ENCODE results near the gene GNB1L. TPM values are rescaled to one million over a fixed set of nuclear protein-coding genes. Genes with fewer than 3 reads are reported as not detected.

Gene GNB1L
- total and polyA plus RNA-seq, 7 experiments from 2014 or later, result 4.2 to 20.8 (median 10.6) TPM

- Mint-ChIP-seq H3K9me3 (peaks cover 0 to 1% (median 0%) of the 10 kb centered on the region in 11 donors), H3K4me1 (peaks cover 0 to 14% (median 9%) of the 10 kb centered on the region in 7 donors), H3K4me3 (no peak overlapping the region), H3K36me3 (peaks cover 2 to 16% (median 4%) of the 10 kb centered on the region in 5 donors), H3K27ac (no peak overlapping the region), H3K27me3 (no peaks in the 10 kb centered on the region)
- Histone ChIP-seq H3K4me1 (ENCODE audit: control insufficient read depth in 2 of 2, insufficient read depth in 2 of 2, low read length in 2 of 2) (no peaks in the 10 kb centered on the region), H3K27me3 (ENCODE audit: control insufficient read depth in 2 of 2, insufficient read depth in 2 of 2, low read length in 2 of 2) (no peaks in the 10 kb centered on the region), H3K27ac (ENCODE audit: low read depth, low read length) (no peak overlapping the region), H3K4me3 (ENCODE audit: low read length) (no peak overlapping the region), H3K36me3 (ENCODE audit: control insufficient read depth in 2 of 3, insufficient read depth in 3 of 3, low read length in 3 of 3) (peaks cover 0 to 10% (median 0%) of the 10 kb centered on the region in 3 experiments), H3K9me3 (ENCODE audit: control insufficient read depth in 2 of 3, low read length in 3 of 3) (no peaks in the 10 kb centered on the region)
- peak in 2 of 9 donors; percentile 4 to 15 for DNase-seq
- ChIA-PET POLR2A (no interaction called here), CTCF (no interaction called here)
- intact Hi-C loops (cut with micrococcal nuclease), result no loop called here
- ATAC-seq, result no peak
Measured at GRCh38 chr22:19824926-19825339, 29.7 kb downstream of the GNB1L start.

GRCh38 chr22:19824212-19824925 is 30.3 kb downstream of the GNB1L start:
- Mint-ChIP-seq H3K4me3 (no peak overlapping the region), H3K36me3 (peaks cover 2 to 16% (median 4%) of the 10 kb centered on the region in 5 donors), H3K27me3 (no peaks in the 10 kb centered on the region), H3K27ac (no peak overlapping the region), H3K9me3 (peaks cover 0 to 1% (median 0%) of the 10 kb centered on the region in 11 donors), H3K4me1 (peaks cover 0 to 14% (median 9%) of the 10 kb centered on the region in 7 donors)
- intact Hi-C loops (cut with micrococcal nuclease), result no loop called here
- ATAC-seq (no peak), DNase-seq (peak in 1 of 9 donors; percentile 17)
- Histone ChIP-seq H3K9me3 (ENCODE audit: control insufficient read depth in 2 of 3, low read length in 3 of 3) (no peaks in the 10 kb centered on the region), H3K4me1 (ENCODE audit: control insufficient read depth in 2 of 2, insufficient read depth in 2 of 2, low read length in 2 of 2) (no peaks in the 10 kb centered on the region), H3K4me3 (ENCODE audit: low read length) (no peak overlapping the region), H3K27ac (ENCODE audit: low read depth, low read length) (no peak overlapping the region), H3K27me3 (ENCODE audit: control insufficient read depth in 2 of 2, insufficient read depth in 2 of 2, low read length in 2 of 2) (no peaks in the 10 kb centered on the region), H3K36me3 (ENCODE audit: control insufficient read depth in 2 of 3, insufficient read depth in 3 of 3, low read length in 3 of 3) (peaks cover 0 to 15% (median 0%) of the 10 kb centered on the region in 3 experiments)
- POLR2A ChIA-PET, result no interaction called here
- CTCF ChIA-PET, result no interaction called here

GRCh38 chr22:19823902-19824211 is 30.8 kb downstream of the GNB1L start:
- peak in 1 of 9 donors; percentile 2 for DNase-seq
- POLR2A ChIA-PET, result no interaction called here

GRCh38 chr22:19823191-19823901 is 31.3 kb downstream of the GNB1L start:
- no peaks in the 10 kb centered on the region for H3K4me1 ChIP-seq (ENCODE audit: control insufficient read depth in 2 of 2, insufficient read depth in 2 of 2, low read length in 2 of 2)
- H3K9me3 ChIP-seq (ENCODE audit: control insufficient read depth in 2 of 3, low read length in 3 of 3), result no peaks in the 10 kb centered on the region
- peaks cover 0 to 1% (median 0%) of the 10 kb centered on the region in 11 donors for H3K9me3 Mint-ChIP-seq
- no peak for ATAC-seq
- H3K27me3 ChIP-seq (ENCODE audit: control insufficient read depth in 2 of 2, insufficient read depth in 2 of 2, low read length in 2 of 2), result no peaks in the 10 kb centered on the region
- H3K4me3 ChIP-seq (ENCODE audit: low read length), result no peak overlapping the region
- intact Hi-C loops (cut with micrococcal nuclease), result no loop called here
- peak in 1 of 9 donors; percentile 2 for DNase-seq
- peaks cover 0 to 18% (median 0%) of the 10 kb centered on the region in 3 experiments for H3K36me3 ChIP-seq (ENCODE audit: control insufficient read depth in 2 of 3, insufficient read depth in 3 of 3, low read length in 3 of 3)
- CTCF ChIA-PET, result no interaction called here
- POLR2A ChIA-PET, result no interaction called here
- no peak overlapping the region for H3K27ac ChIP-seq (ENCODE audit: low read depth, low read length)
- no peaks in the 10 kb centered on the region for H3K27me3 Mint-ChIP-seq
- H3K36me3 Mint-ChIP-seq, result peaks cover 2 to 16% (median 4%) of the 10 kb centered on the region in 5 donors
- peak overlapping the region in 2 of 9 donors; percentile 32 to 37 for H3K27ac Mint-ChIP-seq
- no peak overlapping the region for H3K4me3 Mint-ChIP-seq
- H3K4me1 Mint-ChIP-seq, result peaks cover 0 to 14% (median 9%) of the 10 kb centered on the region in 7 donors

More at GRCh38 chr22:19823902-19824211, 30.8 kb downstream of the GNB1L start:
- no peaks in the 10 kb centered on the region for H3K9me3 ChIP-seq (ENCODE audit: control insufficient read depth in 2 of 3, low read length in 3 of 3)
- Mint-ChIP-seq H3K36me3 (peaks cover 2 to 16% (median 4%) of the 10 kb centered on the region in 5 donors), H3K4me1 (peaks cover 0 to 14% (median 9%) of the 10 kb centered on the region in 7 donors), H3K27ac (peak overlapping the region in 1 of 9 donors; percentile 32), H3K27me3 (no peaks in the 10 kb centered on the region), H3K9me3 (peaks cover 0 to 1% (median 0%) of the 10 kb centered on the region in 11 donors), H3K4me3 (no peak overlapping the region)
- intact Hi-C loops (cut with micrococcal nuclease), result no loop called here
- no peak for ATAC-seq
- CTCF ChIA-PET, result no interaction called here
- peaks cover 0 to 18% (median 0%) of the 10 kb centered on the region in 3 experiments for H3K36me3 ChIP-seq (ENCODE audit: control insufficient read depth in 2 of 3, insufficient read depth in 3 of 3, low read length in 3 of 3)
- H3K27me3 ChIP-seq (ENCODE audit: control insufficient read depth in 2 of 2, insufficient read depth in 2 of 2, low read length in 2 of 2), result no peaks in the 10 kb centered on the region
- no peak overlapping the region for H3K4me3 ChIP-seq (ENCODE audit: low read length)
- no peak overlapping the region for H3K27ac ChIP-seq (ENCODE audit: low read depth, low read length)
- no peaks in the 10 kb centered on the region for H3K4me1 ChIP-seq (ENCODE audit: control insufficient read depth in 2 of 2, insufficient read depth in 2 of 2, low read length in 2 of 2)

- Mint-ChIP-seq H3K4me3 (no peak overlapping the region), H3K9me3 (peaks cover 0 to 1% (median 0%) of the 10 kb centered on the region in 11 donors), H3K27ac (no peak overlapping the region), H3K27me3 (no peaks in the 10 kb centered on the region), H3K36me3 (peaks cover 0 to 11% (median 4%) of the 10 kb centered on the region in 5 donors), H3K4me1 (peaks cover 0 to 14% (median 5%) of the 10 kb centered on the region in 7 donors)
- DNase-seq (peak in 2 of 9 donors; percentile 3 to 16), ATAC-seq (no peak)
- Histone ChIP-seq H3K27ac (ENCODE audit: low read depth, low read length) (no peak overlapping the region), H3K4me3 (ENCODE audit: low read length) (no peak overlapping the region), H3K9me3 (ENCODE audit: control insufficient read depth in 2 of 3, low read length in 3 of 3) (no peaks in the 10 kb centered on the region), H3K4me1 (ENCODE audit: control insufficient read depth in 2 of 2, insufficient read depth in 2 of 2, low read length in 2 of 2) (no peaks in the 10 kb centered on the region), H3K36me3 (ENCODE audit: control insufficient read depth in 2 of 3, insufficient read depth in 3 of 3, low read length in 3 of 3) (peaks cover 0 to 18% (median 0%) of the 10 kb centered on the region in 3 experiments), H3K27me3 (ENCODE audit: control insufficient read depth in 2 of 2, insufficient read depth in 2 of 2, low read length in 2 of 2) (no peaks in the 10 kb centered on the region)
- POLR2A ChIA-PET, result no interaction called here
- intact Hi-C loops (cut with micrococcal nuclease), result no loop called here
- CTCF ChIA-PET, result no interaction called here
Measured at GRCh38 chr22:19822301-19823117, 32.2 kb downstream of the GNB1L start.

- H3K36me3 Mint-ChIP-seq, result peaks cover 0 to 6% (median 4%) of the 10 kb centered on the region in 5 donors
- Histone ChIP-seq H3K27ac (ENCODE audit: low read depth, low read length) (no peak overlapping the region), H3K36me3 (ENCODE audit: control insufficient read depth in 2 of 3, insufficient read depth in 3 of 3, low read length in 3 of 3) (peaks cover 0 to 18% (median 0%) of the 10 kb centered on the region in 3 experiments), H3K4me3 (ENCODE audit: low read length) (no peak overlapping the region), H3K4me1 (ENCODE audit: control insufficient read depth in 2 of 2, insufficient read depth in 2 of 2, low read length in 2 of 2) (no peaks in the 10 kb centered on the region), H3K27me3 (ENCODE audit: control insufficient read depth in 2 of 2, insufficient read depth in 2 of 2, low read length in 2 of 2) (no peaks in the 10 kb centered on the region), H3K9me3 (ENCODE audit: control insufficient read depth in 2 of 3, low read length in 3 of 3) (no peaks in the 10 kb centered on the region)
- H3K4me1 Mint-ChIP-seq, result peaks cover 0 to 9% (median 5%) of the 10 kb centered on the region in 7 donors
- ATAC-seq (no peak), DNase-seq (peak in 1 of 9 donors; percentile 5)
- peaks cover 0 to 1% (median 0%) of the 10 kb centered on the region in 11 donors for H3K9me3 Mint-ChIP-seq
- no peak overlapping the region for H3K27ac Mint-ChIP-seq
- CTCF ChIA-PET, result no interaction called here
- H3K4me3 Mint-ChIP-seq, result no peak overlapping the region
- POLR2A ChIA-PET, result no interaction called here
- intact Hi-C loops (cut with micrococcal nuclease), result no loop called here
- H3K27me3 Mint-ChIP-seq, result no peaks in the 10 kb centered on the region
Measured at GRCh38 chr22:19821523-19822300, 33.0 kb downstream of the GNB1L start.
